COLO668 (cell line): ENCODE measurements around the gene KRTAP10-3.

Source experiments
- DNase-seq: peaks from one replicate; lab custom pipeline; 2025; ENCODE audit not compliant: unreplicated experiment; lab: John Stamatoyannopoulos, UW

KRTAP10-3 gene

GRCh38 chr21:44530903-44531605 is 27.5 kb downstream of the KRTAP10-3 start:
- DNase-seq = no peak

- no peak for DNase-seq
These were observed 28.2 kb downstream of the KRTAP10-3 start for GRCh38 chr21:44530221-44530902.

- no peak for DNase-seq
These were observed 29.0 kb downstream of the KRTAP10-3 start for GRCh38 chr21:44529503-44530125.

GRCh38 chr21:44529011-44529421 is 29.6 kb downstream of the KRTAP10-3 start:
- DNase-seq = no peak

GRCh38 chr21:44528634-44528995 is 30.0 kb downstream of the KRTAP10-3 start:
- DNase-seq = no peak

GRCh38 chr21:44527983-44528633 is 30.5 kb downstream of the KRTAP10-3 start:
- no peak for DNase-seq

GRCh38 chr21:44527156-44527982 is 31.2 kb downstream of the KRTAP10-3 start:
- no peak for DNase-seq

DNA sequence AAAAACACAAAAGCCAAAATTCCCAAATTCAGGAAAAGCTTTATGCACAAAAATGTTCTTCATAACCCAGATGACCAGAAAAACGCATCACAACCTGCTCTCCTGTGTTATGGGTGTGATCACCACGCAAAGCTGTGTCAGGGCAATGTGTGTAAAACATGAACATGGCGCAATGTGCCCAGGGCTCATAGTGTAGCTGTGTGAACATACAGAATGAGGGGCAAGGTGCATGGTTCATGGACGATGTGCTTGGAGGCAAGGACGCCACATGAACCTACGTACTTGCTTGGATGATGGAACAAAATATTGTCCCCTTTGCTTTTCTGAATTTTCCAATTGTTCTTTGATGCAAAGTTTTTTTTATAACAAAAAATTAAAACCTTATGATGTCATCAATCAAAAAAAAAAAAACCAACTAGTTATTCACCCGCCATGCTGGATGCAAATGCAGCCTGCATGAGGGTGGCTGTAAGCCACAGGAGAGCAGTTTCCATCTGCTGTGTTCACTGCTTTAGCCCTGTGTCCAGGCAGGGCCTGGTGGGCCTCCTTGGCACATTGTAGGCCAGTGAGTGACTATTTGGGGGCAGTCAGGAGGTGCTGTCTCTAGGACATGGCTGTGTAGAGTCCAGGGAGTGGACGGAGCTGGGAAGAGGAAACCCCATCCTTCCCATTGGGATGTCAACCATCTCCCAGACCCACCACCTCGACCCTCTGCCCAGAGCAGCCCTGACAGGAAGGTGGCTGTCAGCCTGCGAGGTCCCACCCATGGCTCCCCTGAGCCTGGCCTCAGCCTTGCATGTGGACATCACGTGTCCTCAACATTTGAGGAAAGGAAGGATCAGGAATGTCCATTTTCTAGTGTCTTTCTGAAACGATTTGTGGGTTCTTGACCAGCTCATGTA is 32.2 kb downstream of the KRTAP10-3 start:
- DNase-seq = no peak

- no peak for DNase-seq
These were observed 33.1 kb downstream of the KRTAP10-3 start for GRCh38 chr21:44525391-44526095.

GRCh38 chr21:44524414-44525371 is 33.9 kb downstream of the KRTAP10-3 start:
- no peak for DNase-seq

DNA sequence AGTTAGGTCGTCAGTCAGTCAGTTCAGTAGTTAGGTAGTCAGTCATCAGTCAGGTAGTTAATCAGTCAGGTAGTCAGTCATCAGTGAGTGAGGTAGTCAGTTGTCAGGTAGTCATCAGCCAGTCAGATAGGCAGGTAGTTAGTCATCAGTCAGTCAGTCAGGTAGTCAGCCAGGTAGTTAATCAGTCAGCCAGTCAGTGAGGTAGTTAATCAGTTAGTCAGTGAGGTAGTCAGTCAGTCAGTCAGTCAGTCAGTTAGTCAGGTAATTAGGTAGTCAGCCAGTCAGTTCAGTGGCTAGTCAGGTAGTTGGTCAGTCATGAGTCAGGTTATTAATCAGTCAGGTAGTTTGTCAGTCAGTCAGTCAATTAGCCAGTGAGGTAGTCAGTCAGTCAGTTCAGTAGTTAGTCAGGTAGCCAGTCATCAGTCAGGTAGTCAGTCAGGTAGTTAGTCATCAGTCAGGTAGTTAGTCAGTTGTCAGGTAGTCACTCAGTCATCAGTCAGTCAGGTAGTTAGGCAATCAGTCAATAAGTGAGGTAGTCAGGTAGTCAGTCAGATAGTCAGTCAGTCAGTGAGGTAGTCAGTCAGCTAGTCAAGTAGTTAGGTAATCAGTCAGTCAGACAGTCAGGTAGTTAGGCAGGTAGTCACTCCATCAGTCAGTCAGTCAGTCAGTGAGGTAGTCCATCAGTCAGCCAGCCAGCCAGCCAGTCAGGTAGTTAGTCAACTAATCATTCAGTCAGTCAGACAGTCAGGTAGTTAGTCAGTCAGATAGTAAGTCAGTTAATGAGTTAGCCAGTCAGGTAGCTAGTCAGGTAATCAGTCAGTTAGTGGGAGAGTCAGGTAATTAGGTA is 34.8 kb downstream of the KRTAP10-3 start:
- no peak for DNase-seq

- DNase-seq = no peak
These were observed 35.8 kb downstream of the KRTAP10-3 start for GRCh38 chr21:44522753-44523204.

DNA sequence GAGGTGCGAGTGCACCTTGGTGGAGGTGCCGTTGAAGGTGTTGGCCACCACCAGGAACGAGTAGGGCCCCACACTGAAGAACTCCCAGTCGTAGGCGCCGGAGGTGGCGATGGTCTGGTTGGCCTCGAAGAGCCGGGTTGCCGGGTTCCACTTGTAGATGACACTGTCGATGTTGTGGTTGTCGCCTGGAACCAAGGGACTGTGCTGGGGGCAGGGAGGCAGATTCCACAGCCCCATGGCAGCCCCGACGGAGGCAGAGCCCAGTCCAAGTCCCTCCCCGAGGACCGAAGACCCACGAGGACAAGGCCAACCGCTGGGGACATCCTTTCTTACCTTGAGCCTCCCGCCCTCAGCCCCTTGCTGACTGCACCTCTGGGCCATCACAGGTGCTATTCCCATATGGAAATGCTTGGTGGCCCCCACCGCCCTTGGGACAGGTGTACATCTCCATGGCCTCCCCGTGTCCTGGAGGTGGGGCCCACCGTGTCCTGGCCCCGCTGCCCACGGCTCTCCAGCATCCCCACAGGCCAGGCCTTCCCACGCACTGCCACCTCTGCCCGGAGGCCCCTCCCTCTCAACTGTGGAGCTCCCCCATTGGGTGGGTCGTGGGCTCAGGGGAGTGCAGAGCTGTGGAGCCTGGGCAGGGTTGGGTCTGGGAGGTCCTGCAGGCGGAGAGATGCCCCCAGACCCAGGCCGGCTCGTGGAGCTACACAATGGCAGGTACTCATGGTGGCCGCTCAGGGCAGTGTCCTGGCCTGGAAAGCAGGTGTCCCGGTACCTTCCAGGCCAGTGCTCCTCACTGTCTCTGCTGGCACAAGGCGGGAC is 36.5 kb downstream of the KRTAP10-3 start:
- DNase-seq = no peak

DNA sequence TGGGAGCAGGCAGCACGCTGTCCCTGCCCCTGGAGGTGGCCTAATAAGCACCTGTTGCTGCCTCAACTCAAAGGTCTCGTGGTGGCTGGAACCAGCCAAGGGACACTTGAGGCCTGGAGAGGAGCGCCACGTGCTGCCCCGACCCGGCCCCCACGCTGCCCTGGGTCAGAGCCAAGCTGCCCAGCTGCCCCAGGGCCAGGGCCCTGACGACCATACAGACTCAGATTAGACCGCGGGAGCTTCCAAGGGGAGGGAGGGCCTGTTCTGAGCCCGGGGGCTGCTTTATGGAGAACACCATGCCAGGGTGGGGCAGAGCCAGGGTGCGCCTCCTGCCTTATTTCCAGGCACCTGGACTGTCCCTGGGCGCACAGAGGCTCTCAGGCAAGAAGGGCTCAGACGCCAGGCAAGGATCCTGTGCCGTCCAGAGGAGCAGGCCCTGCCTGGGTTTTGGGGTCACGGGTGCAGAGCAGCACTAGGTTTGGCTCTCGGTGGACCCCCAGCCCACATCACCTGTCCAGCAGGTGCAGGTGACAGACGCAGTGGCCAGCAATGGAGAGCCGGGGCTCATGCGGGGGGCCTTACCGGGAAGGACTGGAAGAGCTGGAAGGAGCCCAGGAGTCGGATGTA is 37.2 kb downstream of the KRTAP10-3 start:
- no peak for DNase-seq

DNA sequence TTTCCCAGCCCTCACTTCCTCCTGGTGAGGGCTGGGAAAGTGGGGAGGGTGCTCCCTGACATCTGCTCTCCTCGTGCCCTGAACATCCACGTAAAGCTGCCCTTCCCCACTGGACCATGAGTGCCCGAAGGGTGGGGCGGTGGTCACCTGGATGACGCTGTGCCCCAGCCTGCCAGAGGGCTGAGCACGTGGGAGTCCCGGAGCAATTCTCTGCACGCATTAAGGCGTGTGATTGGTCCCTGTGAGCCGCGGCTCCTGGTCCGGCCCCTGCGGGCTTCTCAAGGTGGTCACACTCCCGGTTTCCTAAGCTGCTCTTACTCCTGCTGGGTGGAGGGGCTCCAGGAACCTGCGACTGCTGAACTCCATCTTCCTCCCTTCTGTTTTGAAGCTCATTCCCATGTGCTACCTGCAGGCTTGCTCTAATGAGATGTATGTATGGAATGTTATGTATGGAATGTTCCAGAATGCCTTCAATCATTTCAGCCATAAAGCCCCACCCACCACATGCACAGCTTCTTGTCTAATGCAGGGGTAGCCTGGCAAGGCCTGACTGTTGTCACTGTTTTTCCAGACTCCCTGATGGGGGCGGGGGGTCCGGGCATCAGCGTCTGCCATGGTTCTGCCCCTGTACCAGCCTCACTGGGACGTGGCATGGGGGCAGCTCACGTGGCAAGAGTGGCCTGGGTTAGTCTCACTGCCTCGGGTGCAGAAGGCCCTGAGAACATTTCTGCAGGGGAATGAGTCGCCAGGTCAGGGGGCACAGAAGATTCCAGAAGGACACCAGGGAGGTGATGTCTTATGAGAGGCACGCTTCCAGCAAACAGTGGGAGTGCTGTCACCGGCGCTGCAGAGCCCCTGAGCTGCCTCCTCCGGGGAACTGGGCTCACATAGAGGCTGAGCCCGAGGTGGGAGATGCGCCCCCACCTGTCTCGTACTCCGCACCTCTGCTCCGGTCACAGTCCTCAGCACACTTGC is 38.0 kb downstream of the KRTAP10-3 start:
- DNase-seq = no peak
